Measurements from ENCODE around the gene TEAD1. TPM values are rescaled to one million over a fixed set of nuclear protein-coding genes. Genes with fewer than 3 reads are reported as not detected.

The TEAD1 gene
- polyA plus RNA-seq, 1 donor from 2014 or later: 12.2 TPM

DNA sequence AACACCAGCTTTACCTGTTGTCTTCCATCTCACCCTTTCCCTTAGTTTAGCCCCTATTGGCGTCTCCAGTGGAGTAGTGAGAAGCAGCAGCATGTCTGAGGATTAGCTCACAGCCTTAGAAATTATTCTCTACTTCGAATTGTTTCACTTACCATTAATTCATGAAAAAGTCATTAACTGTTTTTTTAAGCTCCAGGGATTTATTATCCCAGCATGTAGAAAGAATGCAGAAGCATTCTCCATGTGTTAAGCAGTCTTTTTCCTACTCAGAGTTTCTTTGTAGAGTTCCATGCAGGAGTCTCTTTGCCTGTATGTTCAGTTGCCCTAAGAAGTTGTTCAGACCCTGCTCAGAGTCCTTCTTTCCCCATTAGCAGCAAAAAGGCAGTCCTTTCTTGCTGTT lies 197.0 kb downstream of the TEAD1 start:
- Histone ChIP-seq H3K4me2 (ENCODE audit: low read length) (no peak overlapping the region), H3K36me3 (ENCODE audit: insufficient read depth, low read length) (no peaks in the 10 kb centered on the region), H3K9me2 (ENCODE audit: insufficient read depth, low read length) (no peaks in the 10 kb centered on the region), H3K27ac (ENCODE audit: low read length) (no peak overlapping the region), H3K9ac (ENCODE audit: low read length) (no peak overlapping the region), H3K27me3 (ENCODE audit: insufficient read depth, low read depth, low read length) (no peaks in the 10 kb centered on the region), H4K20me1 (ENCODE audit: insufficient read depth) (no peaks in the 10 kb centered on the region), H3F3A (ENCODE audit: insufficient read depth, low read length, poor library complexity, severe bottlenecking) (no peaks in the 10 kb centered on the region), H3K79me2 (replicated peaks; ENCODE audit: insufficient read depth, low read length) (peaks cover 15% of the 10 kb centered on the region), H3K4me3 (ENCODE audit: low read length) (no peak overlapping the region), H3K9me3 (ENCODE audit: low read length) (no peaks in the 10 kb centered on the region), H2AFZ (ENCODE audit: low read depth, low read length) (no peak overlapping the region)
- TF ChIP-seq MXI1 (conservative IDR thresholded peaks at IDR 0.05; ENCODE audit: poor library complexity, severe bottlenecking): no peak
- no peak for TF ChIP-seq EP300 (conservative IDR thresholded peaks at IDR 0.05; ENCODE audit: poor library complexity, severe bottlenecking)
- TF ChIP-seq, protein P1, sequence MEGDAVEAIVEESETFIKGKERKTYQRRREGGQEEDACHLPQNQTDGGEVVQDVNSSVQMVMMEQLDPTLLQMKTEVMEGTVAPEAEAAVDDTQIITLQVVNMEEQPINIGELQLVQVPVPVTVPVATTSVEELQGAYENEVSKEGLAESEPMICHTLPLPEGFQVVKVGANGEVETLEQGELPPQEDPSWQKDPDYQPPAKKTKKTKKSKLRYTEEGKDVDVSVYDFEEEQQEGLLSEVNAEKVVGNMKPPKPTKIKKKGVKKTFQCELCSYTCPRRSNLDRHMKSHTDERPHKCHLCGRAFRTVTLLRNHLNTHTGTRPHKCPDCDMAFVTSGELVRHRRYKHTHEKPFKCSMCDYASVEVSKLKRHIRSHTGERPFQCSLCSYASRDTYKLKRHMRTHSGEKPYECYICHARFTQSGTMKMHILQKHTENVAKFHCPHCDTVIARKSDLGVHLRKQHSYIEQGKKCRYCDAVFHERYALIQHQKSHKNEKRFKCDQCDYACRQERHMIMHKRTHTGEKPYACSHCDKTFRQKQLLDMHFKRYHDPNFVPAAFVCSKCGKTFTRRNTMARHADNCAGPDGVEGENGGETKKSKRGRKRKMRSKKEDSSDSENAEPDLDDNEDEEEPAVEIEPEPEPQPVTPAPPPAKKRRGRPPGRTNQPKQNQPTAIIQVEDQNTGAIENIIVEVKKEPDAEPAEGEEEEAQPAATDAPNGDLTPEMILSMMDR (IDR thresholded peaks at IDR 0.05; ENCODE audit: poor library complexity, severe bottlenecking): no peak
- no peak for TF ChIP-seq EZH2 (IDR thresholded peaks at IDR 0.05; ENCODE audit: borderline replicate concordance, insufficient read depth, low read length, poor library complexity, severe bottlenecking)
- no peak for TF ChIP-seq SMC3 (conservative IDR thresholded peaks at IDR 0.05; ENCODE audit: poor library complexity)
- TF ChIP-seq, protein P2, sequence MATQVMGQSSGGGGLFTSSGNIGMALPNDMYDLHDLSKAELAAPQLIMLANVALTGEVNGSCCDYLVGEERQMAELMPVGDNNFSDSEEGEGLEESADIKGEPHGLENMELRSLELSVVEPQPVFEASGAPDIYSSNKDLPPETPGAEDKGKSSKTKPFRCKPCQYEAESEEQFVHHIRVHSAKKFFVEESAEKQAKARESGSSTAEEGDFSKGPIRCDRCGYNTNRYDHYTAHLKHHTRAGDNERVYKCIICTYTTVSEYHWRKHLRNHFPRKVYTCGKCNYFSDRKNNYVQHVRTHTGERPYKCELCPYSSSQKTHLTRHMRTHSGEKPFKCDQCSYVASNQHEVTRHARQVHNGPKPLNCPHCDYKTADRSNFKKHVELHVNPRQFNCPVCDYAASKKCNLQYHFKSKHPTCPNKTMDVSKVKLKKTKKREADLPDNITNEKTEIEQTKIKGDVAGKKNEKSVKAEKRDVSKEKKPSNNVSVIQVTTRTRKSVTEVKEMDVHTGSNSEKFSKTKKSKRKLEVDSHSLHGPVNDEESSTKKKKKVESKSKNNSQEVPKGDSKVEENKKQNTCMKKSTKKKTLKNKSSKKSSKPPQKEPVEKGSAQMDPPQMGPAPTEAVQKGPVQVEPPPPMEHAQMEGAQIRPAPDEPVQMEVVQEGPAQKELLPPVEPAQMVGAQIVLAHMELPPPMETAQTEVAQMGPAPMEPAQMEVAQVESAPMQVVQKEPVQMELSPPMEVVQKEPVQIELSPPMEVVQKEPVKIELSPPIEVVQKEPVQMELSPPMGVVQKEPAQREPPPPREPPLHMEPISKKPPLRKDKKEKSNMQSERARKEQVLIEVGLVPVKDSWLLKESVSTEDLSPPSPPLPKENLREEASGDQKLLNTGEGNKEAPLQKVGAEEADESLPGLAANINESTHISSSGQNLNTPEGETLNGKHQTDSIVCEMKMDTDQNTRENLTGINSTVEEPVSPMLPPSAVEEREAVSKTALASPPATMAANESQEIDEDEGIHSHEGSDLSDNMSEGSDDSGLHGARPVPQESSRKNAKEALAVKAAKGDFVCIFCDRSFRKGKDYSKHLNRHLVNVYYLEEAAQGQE (IDR thresholded peaks at IDR 0.05; ENCODE audit: borderline replicate concordance): no peak
- no peak for TF ChIP-seq POLR2AphosphoS5 (IDR thresholded peaks at IDR 0.05)

DNA sequence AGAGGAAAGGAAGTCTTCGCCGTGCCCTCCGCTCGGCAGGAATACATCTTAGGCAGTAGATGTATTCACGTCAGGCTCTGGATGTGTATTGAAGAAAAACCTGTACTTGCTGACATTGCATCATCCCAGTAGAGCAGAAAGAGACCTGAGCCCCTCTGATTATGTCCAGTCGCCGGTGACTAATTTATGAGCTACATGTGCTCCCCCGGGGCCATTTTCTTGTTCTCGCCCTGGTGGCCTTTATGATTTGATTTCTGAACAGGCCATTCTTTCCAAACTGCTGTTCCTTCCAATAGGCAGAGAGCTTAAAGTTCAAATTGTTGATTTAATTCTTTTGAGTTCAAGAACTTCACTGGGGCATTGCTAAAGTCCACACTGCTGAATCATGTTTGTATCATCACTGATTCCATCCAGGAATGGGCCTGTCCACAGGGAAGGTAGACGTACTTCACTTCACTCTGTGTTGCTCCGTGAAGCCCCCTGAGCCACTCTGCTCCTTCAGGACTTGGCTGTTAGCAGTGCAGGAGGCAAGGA lies 197.6 kb downstream of the TEAD1 start:
- Histone ChIP-seq H4K20me1 (ENCODE audit: insufficient read depth) (no peaks in the 10 kb centered on the region), H3K4me2 (ENCODE audit: low read length) (no peak overlapping the region), H3K79me2 (replicated peaks; ENCODE audit: insufficient read depth, low read length) (peaks cover 9% of the 10 kb centered on the region), H3K9me2 (ENCODE audit: insufficient read depth, low read length) (no peaks in the 10 kb centered on the region), H3K9me3 (ENCODE audit: low read length) (no peaks in the 10 kb centered on the region), H3K36me3 (ENCODE audit: insufficient read depth, low read length) (no peaks in the 10 kb centered on the region), H3F3A (ENCODE audit: insufficient read depth, low read length, poor library complexity, severe bottlenecking) (no peaks in the 10 kb centered on the region), H2AFZ (ENCODE audit: low read depth, low read length) (no peak overlapping the region), H3K27ac (ENCODE audit: low read length) (no peak overlapping the region), H3K27me3 (ENCODE audit: insufficient read depth, low read depth, low read length) (no peaks in the 10 kb centered on the region), H3K9ac (ENCODE audit: low read length) (no peak overlapping the region), H3K4me3 (ENCODE audit: low read length) (no peak overlapping the region)
- TF ChIP-seq TAF1 (IDR thresholded peaks at IDR 0.05; ENCODE audit: low read depth) (no peak), RAD21 (conservative IDR thresholded peaks at IDR 0.05) (no peak), EP300 (conservative IDR thresholded peaks at IDR 0.05; ENCODE audit: poor library complexity, severe bottlenecking) (no peak)
- TF ChIP-seq, protein P1 (IDR thresholded peaks at IDR 0.05; ENCODE audit: poor library complexity, severe bottlenecking): no peak

Data from neural cell (in vitro differentiated cells).